ENCODE results near the gene SSTR4.

DNA sequence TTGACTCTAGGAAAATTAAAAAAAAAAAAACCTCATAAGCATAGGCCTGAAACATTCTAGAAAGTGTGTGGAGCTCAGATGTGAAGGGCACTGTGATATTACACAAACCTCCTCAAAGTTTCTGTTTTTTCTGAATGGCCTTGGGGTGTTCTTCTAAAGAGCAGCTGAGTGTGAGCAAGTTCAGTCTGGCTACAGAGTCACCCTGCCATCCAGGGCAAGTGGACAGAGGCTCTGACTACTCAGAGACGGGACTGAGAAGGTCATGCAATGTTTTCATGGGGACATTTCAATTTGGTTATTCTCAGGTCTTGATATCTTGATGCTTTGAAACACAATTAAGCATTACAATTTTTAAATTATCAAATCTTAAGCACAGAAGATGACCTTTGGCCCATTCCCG lies 36.6 kb upstream of the SSTR4 start:
- no peak for TF ChIP-seq CTCF (conservative IDR thresholded peaks at IDR 0.05)
- no peak for TF ChIP-seq EZH2 (IDR thresholded peaks at IDR 0.05; ENCODE audit: low read depth)

Measured in PC-9 (cell line).